ENCODE results near the gene CAPZB. TPM values are rescaled to one million over a fixed set of nuclear protein-coding genes. Genes with fewer than 3 reads are reported as not detected.

CAPZB gene
- total RNA-seq, 1 donor from 2014 or later, result 217 TPM

- Histone ChIP-seq H3K27ac (replicated peaks) (peak overlapping the region; percentile 48), H3K9me3 (replicated peaks) (no peaks in the 10 kb centered on the region), H3K27me3 (ENCODE audit: low read depth) (no peaks in the 10 kb centered on the region), H3K4me3 (no peak overlapping the region), H3K36me3 (no peaks in the 10 kb centered on the region), H3K4me1 (peaks cover 81% of the 10 kb centered on the region)
- intact Hi-C loops (cut with micrococcal nuclease), result no loop called here
- no peak for DNase-seq
- no peak for TF ChIP-seq CTCF (IDR thresholded peaks at IDR 0.05; ENCODE audit: borderline replicate concordance)
Measured at GRCh38 chr1:19405761-19406487, 79.4 kb downstream of the CAPZB start.

- DNase-seq, result no peak
- TF ChIP-seq CTCF (IDR thresholded peaks at IDR 0.05; ENCODE audit: borderline replicate concordance), result peak; percentile 37
- intact Hi-C loops (cut with micrococcal nuclease), result no loop called here
- Histone ChIP-seq H3K4me1 (peaks cover 85% of the 10 kb centered on the region), H3K36me3 (no peaks in the 10 kb centered on the region), H3K4me3 (no peak overlapping the region), H3K27me3 (ENCODE audit: low read depth) (no peaks in the 10 kb centered on the region), H3K9me3 (replicated peaks) (no peaks in the 10 kb centered on the region), H3K27ac (replicated peaks) (peak overlapping the region; percentile 48)
Measured at GRCh38 chr1:19405195-19405760, 80.1 kb downstream of the CAPZB start.

- intact Hi-C loops (cut with micrococcal nuclease), result no loop called here
- TF ChIP-seq CTCF (IDR thresholded peaks at IDR 0.05; ENCODE audit: borderline replicate concordance), result no peak
- DNase-seq, result no peak
- Histone ChIP-seq H3K27me3 (ENCODE audit: low read depth) (no peaks in the 10 kb centered on the region), H3K27ac (replicated peaks) (peak overlapping the region; percentile 48), H3K4me3 (no peak overlapping the region), H3K4me1 (peaks cover 90% of the 10 kb centered on the region), H3K36me3 (no peaks in the 10 kb centered on the region), H3K9me3 (replicated peaks) (no peaks in the 10 kb centered on the region)
Measured at GRCh38 chr1:19404748-19405147, 80.6 kb downstream of the CAPZB start.

- Histone ChIP-seq H3K36me3 (no peaks in the 10 kb centered on the region), H3K27ac (replicated peaks) (no peak overlapping the region)
Measured at GRCh38 chr1:19403256-19403655, 82.1 kb downstream of the CAPZB start.

More at GRCh38 chr1:19403256-19403655, 82.1 kb downstream of the CAPZB start:
- peaks cover 98% of the 10 kb centered on the region for H3K4me1 ChIP-seq
- no peaks in the 10 kb centered on the region for H3K27me3 ChIP-seq (ENCODE audit: low read depth)
- intact Hi-C loops (cut with micrococcal nuclease), result no loop called here
- no peaks in the 10 kb centered on the region for H3K9me3 ChIP-seq (replicated peaks)
- no peak overlapping the region for H3K4me3 ChIP-seq
- TF ChIP-seq CTCF (IDR thresholded peaks at IDR 0.05; ENCODE audit: borderline replicate concordance), result no peak
- no peak for DNase-seq
